Fibroblast of mammary gland (primary cell): Measurements from ENCODE around the gene PLXNA4.
"Not testable (repeated sequence)": the region's sequence is repeated elsewhere in the genome, so short reads cannot be mapped to it uniquely, and the experiment has no call there.

Source experiments
- DNase-seq: peaks from one replicate; pipeline ENCODE4 v3.0.0-alpha.2; 2010; ENCODE audit warnings: low read depth
- H3K4me3 ChIP-seq: 2 replicates; pipeline ENCODE4 v1.5.1; 2011; ENCODE audit warnings: low read depth, mild to moderate bottlenecking, low read length, moderate library complexity; ENCODE audit not compliant: control insufficient read depth
- CTCF ChIP-seq: conservative IDR thresholded peaks from 2 replicates; pipeline ENCODE4 v1.5.1; 2011; ENCODE audit warnings: low read depth, low read length, inconsistent platforms; ENCODE audit not compliant: control insufficient read depth, insufficient read depth

PLXNA4 gene

GRCh38 chr7:132176719-132177118, 399.6 kb downstream of the PLXNA4 start:
- DNase-seq: no peak
- H3K4me3 ChIP-seq: no peak overlapping the region
- TF ChIP-seq CTCF: no peak

- DNase-seq: no peak
- TF ChIP-seq CTCF: no peak
- no peak overlapping the region for H3K4me3 ChIP-seq
Observed at GRCh38 chr7:132171130-132171576, 405.1 kb downstream of the PLXNA4 start.

- no peak for TF ChIP-seq CTCF
- H3K4me3 ChIP-seq: no peak overlapping the region
- DNase-seq: no peak
Observed at GRCh38 chr7:132169730-132170129, 406.5 kb downstream of the PLXNA4 start.

- DNase-seq: no peak
- H3K4me3 ChIP-seq: no peak overlapping the region
- TF ChIP-seq CTCF: no peak
Observed at GRCh38 chr7:132168239-132168638, 408.0 kb downstream of the PLXNA4 start.

- H3K4me3 ChIP-seq, DNase-seq: not testable (repeated sequence)
Observed at GRCh38 chr7:132165695-132166094, 410.6 kb downstream of the PLXNA4 start.

GRCh38 chr7:132164558-132165125, 411.6 kb downstream of the PLXNA4 start:
- no peak for TF ChIP-seq CTCF
- no peak overlapping the region for H3K4me3 ChIP-seq
- DNase-seq: no peak

- no peak for TF ChIP-seq CTCF
- no peak overlapping the region for H3K4me3 ChIP-seq
- DNase-seq: no peak
Observed at GRCh38 chr7:132162556-132163144, 413.6 kb downstream of the PLXNA4 start.
